Iris pigment epithelial cell (primary cell): Measurements from ENCODE around the gene SVIL.
"Not testable (repeated sequence)": the region's sequence is repeated elsewhere in the genome, so short reads cannot be mapped to it uniquely, and the experiment has no call there.

Experiments used
- DNase-seq: peaks from one replicate; pipeline ENCODE4 v3.0.0-alpha.2; 2011; ENCODE audit warnings: low read depth

Gene SVIL

DNA sequence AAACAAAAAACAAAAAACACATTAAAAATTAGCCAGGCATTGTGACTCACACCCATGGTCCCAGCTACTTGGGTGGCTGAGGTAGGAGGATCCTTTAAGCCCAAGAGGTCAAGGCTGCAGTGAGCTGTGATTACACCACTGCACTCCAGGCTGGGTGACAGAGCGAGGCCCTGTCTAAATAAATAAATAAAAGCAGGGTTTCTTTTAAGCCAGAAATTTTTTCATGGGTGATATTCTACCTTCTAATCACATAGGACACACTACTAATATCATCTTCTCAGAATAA lies 14.2 kb upstream of the SVIL start:
- DNase-seq = peak; percentile 67

DNA sequence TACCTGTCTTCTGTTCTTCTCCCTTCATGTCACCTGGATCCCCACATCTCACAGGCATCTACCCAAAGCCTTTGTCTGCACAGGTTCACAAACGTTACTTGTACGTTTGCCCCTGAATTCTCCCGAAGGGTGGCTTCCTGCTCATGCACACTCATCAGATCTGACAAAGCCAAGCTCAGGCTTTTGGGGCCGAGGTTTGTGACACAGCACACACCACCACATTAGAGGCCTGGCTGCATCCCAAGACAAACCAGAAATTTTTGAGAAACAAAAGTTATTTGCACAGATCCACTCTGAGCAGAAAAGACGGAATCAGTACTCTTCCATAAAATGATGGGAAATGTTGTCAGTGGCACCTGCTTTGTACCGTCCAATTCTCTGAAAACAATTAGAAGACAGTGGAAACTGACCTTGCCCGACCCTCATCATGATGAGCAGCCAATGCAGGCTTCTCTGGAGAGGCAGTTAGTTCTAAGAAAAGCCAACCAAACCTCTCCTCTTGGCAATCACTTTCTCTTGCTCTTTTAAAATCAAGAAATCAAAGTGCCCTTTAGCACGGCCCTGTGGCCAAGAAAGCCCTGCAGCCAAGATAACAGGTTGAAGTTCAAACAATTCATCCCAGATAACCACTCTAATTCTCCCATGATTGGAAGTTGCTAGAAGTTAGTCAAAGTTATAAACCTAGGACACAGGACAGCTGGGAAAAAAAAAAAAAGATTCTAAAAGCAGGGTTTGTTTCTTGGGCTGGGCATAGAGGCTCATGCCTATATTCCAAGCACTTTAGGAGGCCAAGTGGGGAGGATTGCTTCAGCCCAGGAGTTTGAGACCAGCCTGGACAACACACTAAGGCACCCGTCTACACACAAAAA lies 13.6 kb upstream of the SVIL start:
- no peak for DNase-seq

DNA sequence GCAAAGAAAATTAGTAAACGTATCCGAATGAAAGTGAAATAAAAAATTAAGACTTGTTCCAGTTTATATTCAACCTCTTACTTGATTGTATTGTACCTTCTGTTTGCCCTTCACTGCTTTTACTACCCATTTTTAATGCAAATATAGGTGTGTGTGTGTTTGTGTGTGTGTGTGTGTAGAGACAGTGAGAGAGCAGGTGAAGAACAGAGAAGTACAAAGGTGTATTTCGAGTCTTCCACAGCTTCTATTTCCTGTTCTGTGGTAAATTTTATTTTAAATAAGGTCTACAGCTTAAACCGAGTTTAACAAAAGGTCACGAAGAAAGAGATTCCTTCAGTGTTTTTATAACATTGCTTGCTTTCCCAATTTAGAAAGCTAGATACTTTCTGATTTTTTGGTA lies 12.7 kb upstream of the SVIL start:
- DNase-seq = no peak

DNA sequence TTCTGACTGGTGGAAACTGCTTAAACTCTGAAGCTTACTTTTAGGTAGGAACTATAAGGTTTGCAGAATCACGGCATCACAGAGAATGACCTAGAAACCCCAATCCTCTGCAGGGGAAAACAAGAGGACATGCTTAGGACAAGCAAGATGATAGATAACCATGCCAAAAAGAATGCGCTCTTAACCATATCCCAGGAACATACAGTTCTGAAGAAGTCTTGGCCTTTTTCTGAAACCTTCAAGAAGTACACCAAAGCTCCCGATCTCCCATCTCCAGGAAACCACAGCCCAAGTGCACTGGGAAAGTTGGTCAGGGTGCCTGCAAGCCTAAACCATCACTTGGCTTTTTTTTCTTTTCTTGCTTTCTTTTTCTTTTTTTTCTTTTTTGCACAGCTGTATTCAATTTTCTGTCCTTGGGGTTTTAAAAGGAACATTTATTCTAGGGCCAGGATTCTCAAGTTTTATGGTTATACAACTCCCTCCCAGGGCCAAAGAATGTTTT lies 12.2 kb upstream of the SVIL start:
- peak; percentile 70 for DNase-seq

DNA sequence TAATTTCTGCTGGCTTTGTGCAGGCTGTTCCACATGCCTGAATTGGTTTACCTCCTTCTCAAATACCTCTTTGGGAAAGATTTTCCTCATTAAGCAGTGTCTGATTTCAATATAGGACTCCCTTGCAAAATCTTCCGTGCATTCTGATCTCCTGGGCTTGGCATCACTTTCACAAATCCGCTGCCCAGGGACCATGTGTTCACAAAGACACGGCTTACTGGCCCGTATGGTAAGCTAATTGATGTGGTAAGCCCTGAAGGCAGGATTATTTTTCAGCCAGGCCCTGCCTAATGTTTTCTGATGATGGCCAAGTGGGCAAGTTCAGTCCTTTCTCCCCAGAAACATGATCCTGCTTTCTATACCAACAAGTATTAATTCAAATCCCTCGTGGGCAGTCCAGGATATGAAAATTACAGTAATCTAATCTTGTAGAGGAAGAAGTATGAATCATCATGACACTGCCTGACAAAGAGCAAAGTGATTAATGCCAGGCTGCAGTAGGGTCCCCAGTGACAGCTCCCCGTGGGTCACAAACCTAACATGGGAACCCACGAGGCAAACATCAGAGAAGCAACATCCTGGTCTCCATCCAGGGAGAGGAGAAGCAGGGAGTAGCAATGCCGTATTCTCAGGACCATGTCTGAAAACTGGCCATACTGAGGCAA lies 11.6 kb upstream of the SVIL start:
- DNase-seq = peak; percentile 74

DNA sequence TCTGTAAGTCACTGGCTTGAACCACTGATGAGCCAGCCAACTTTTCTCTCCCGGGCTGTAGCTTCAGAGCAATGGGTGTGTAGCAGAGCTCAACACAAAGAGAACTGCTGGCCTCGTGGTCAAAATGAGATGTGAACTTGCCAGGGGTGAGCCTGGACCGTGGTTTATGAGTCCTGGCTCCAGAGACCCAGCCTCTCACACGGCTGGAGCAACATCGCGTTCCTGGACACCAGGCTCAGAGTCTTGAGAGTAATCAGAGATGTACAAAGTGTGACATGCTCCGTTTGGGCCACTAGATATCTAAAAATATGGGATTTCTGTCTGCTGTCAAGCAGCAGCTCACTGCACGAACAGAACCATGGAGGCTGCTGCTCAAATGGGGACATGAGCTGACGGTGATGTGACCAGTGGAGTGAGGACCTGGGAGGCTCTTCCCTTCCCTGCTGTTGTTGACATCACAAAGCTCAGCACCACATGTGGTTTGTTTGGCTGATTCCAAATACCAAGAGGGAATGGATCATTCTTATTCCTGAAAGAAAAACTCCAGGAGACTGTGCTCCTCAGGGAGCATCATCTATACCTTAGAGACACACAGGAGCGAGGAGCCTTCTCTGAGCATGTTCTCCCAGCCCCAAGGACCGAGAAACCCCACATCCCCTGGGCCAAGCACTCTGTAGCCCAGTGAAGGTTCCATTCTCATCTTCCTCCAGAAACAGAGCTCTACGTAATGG lies 9.2 kb upstream of the SVIL start:
- DNase-seq = peak; percentile 50

DNA sequence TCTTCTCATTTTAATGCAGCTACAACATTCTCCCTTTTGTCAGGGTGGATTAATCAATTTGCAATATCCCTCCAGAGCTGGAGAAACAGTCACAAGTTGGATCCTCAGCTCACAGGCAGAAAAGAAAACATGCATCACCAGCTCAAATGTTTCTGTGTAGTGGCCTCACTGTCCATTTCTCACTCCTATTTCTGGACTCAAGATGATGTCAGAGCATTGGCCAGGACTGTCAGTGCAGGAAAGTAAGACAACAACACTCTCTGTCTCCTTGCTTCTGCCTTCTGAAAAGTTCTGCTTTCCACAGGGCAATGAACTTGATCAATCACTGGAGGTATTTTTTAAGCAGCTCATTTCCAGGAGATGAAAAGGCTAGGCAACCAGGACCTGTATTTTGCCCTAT lies 8.2 kb upstream of the SVIL start:
- DNase-seq = peak; percentile 83

DNA sequence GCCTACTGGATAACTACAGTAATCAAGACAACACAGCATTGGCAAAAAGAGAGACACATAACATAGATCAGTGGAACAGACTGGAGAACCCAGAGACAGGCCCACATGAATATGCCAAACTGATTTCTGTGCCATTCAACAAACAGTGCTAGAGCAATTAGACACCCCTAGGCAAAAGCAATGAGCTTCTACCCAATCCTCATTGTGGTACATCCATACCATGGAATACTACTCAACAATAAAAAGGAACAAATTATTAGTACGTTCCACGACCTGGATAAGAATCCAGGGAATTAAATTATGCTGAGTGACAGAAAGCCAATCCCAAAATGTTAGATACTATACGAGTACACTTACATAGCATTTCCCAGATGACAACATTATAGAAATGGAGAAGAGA lies 2.8 kb upstream of the SVIL start:
- DNase-seq = no peak

DNA sequence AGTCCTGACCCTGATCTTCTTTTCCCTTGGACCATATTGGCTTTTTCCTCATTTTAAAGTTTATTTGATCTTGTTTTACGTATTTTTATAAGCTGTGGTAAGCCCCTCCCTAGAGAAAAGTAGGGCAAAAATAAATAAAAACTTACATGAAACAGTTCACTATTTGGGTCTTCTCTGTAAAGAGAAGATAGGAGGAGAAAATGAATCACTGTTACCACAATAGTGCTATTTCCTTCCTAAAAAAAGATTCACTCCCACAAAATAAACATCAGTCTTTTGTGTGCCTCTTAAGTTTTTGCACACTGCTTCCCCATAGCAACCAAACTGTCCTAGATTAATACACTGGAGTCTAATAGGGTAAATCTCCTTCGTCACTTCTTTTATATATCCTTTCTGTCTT lies 1.4 kb upstream of the SVIL start:
- DNase-seq = peak; percentile 86

DNA sequence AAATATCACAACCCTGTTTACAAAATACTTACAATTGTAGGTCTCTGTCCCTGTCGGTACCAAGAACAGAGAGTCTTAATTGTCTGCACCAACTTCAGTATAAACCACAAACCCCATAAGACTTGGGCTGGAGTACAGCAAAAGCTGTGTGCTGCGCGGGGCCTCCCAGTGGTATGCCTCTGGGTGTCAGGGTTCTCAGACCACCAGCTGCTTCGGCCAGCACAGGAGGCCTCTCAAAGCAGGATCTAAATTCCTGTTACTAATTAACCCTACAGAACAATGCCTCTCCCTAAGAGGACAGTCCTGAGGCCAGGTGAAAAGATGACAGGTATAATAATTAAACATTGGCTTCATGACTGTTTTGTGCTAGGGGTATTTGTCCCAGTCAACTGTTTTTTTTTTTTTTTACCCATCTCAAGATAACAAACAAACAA lies 957 bp upstream of the SVIL start:
- DNase-seq = peak; percentile 64

DNA sequence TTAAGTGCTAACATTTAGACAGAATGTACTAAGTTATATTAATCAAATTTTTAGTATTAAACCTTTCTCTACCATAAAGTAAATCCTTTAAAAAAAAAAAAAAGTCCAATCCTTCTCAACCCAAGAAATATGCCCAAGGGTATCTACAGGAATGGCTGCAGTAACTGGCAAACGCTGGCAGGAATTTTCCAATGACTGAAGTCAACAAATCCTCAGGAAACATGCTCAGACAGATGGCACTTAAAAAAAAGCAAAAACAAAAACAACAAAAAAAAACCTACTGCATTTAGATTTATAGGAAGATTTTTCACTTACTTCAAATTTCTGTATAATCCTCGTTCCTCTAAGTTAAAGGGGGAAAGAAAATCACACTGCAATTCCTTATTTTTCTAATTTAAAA lies 666 bp downstream of the SVIL start:
- no peak for DNase-seq

DNA sequence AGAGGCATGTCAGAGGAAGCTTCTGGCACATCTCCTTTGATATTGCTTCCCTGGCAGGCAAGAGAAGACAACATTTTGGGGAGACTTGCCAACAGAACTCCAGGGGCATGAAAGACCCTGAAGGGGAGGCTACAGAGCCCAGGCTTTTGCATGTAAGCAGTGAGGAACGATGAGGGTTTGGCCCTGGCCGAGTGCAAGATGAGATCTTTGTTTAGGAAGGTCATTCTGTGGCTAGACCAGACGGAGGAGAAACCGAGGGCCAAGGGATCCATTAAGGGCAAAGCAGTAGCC lies 3.8 kb downstream of the SVIL start:
- DNase-seq = no peak

DNA sequence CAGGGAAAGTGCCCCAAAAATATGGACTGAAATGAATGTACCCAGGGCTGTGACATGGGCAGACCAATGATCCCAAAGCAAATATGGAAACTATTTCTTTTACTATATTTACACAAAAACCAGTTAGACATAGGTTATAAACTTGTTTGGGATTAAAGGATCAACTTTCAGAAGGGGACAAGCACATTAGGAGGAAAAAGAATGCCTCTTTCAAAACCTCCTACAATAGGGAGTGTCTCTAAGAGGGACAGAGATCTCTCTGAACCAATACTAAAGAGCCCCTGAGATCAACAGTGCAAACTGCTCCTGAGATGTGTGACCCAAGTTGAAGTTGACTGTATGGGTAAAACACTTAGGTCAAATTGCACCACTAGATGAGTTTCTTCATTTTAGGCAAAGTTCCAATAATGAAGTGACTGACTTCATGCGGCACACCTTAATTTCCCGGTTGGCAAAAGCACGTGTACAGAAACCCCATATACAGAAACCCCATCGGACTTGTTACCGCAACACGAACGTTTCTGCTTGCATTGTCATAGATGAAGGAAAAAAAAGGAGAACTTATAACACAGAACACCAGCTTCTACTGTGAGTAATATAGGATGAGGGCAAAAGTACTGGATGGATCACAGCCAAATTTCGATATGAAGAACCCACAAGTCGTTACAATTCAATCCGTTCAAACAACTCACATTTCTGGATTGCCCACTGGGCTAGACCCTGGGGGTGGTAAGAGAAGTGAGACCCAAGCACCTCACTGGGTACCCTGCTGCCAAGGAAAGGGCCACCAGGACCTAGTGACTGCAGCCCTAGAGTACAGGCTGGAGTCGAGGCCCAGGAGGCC lies 4.3 kb downstream of the SVIL start:
- DNase-seq = no peak

DNA sequence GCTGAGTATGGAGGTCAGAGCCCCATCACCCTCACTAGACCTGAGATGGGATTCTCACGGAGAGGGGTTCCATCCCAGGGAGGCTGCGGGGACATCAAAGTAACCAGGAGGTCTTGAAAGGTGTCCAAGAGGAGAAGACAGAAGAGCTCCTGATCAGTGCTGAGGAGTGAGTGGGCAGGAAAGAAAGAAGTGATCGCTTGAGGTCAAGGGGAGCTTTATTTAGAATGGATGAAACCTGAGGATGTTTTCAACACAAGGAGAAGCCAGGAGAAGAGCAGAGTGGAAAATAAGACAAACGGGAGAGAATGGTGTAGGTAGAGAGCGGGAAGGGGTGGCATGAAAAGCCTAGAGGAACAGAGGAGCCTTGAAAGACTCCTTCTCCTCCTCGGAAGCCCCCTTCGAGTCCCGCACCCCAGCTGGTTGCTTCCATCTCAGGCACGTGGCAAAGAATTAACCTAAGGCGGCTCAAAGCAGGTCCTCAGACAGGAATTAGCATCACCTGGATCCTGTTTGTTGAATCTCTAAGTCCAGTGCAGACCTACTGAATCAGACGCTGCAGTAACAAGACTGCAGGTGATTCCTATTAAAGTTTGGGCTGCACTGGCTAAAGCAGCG lies 5.8 kb downstream of the SVIL start:
- DNase-seq = no peak

DNA sequence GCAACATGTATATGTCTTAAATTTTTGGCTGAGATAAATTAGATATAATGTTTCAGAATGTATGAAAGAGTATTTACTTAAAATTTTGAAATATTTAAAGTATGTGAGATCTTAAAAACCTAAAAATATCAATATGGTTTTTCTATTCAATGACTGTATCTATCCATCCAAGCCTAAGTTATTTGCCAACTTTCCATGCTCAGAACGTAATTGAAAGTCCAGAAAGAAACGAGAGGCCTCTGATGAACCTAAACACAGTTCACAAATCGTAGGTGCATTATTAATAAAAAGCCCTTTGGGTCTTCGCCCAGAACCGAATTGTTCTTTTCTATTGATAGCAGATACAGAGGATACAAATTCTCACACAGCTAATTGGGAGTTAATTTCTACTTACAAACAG lies 6.5 kb downstream of the SVIL start:
- no peak for DNase-seq

DNA sequence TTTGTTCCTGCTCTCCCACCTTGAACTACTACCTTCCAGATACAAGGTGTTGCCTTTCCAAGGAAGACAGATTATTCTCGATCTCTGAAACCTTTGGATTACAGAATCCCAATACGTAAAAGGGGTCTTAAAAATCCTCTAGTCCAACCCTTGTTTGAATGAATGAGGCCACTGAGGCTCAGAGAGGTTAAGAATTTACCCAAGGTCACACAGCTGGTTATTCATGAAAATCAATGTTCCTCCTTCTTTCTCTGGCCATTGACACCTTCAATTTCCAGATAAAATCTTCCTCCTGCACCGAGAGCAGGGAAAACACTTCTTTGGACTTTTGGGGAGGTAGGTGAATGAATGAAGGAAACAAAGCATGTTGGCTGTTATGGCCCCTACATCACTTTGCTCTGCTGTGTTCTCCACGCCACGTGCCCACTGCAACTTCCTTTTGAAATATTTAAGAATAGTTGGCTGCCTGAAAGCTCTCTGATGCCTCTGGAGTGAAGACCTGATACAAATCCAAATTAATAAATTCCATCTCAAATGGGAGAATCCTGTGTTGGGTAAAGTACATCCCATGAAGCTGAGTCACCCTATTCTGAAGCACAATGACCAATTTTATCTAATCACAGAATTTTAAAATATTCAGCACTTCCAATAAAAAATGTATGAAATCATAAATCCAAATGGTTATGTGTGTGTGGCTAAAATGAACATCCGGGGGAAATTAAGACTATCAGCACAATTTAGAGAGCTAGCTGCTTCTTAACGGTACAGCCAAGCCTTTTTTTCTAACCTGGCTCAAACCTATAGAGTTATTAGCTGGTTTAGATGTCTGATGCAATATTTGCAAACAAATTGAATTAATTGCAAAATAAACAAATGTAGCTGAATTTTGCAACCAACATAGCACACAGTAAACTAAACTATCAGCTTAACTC lies 7.3 kb downstream of the SVIL start:
- DNase-seq = peak; percentile 79

DNA sequence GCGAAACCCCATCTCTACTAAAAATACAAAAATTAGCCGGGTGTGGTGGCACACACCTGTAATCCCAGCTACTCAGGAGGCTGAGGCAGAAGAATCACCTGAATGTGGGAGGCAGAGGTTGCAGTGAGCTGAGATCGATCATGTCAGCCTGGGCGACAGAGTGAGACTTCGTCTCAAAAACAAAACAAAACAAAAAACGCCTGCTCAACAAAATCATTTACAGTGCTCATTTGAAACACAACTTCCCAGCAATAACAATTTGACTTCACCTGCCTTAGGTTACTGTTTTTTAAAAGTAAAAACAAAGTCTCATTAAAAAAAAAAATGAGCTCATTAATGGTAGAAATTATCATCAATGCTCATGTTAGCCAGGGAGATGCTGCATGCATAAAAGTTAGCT lies 10.4 kb downstream of the SVIL start:
- DNase-seq = not testable (repeated sequence)

DNA sequence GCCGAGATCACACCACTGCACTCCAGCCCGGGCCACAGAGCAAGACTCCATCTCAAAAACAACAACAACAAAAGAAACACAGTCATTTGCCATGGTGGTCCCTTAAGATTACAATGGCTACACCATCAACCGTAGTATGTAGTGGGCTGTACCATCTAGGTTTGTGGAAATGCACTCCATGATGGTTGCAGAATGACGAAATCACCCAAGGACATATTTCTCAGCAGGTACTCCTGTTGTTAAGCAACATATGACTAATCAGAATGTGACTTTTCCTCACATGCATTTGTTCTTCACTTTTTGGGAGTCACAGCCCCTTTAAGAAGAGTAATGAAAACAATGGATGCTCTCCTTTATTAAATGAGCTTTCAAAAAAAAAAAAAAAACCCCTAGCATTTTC lies 11.0 kb downstream of the SVIL start:
- DNase-seq = peak; percentile 52

DNA sequence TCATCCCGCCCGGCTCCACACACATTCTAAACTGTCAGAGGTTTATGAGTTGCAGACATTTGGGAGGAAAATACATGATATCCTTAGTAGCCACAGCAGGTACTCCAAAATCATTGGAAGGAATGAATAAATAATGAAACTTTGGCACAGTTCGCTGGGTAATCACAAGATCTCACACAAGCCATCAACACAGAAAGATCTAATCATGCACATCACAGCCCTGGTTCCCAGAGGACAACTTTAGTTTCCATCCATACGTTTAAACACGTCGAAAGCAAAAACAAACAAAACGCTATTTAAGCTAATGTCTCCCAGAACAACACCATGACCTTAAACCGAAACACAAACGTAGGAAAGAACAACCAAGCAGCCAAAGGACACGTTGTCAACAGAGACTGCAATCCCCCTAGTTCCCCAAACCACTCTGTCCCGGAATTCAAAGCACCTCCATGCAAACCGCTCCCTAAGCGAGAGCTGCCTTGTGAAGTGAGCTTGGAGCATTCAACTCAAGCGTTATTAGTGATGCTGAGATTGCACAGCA lies 12.3 kb downstream of the SVIL start:
- DNase-seq = no peak

DNA sequence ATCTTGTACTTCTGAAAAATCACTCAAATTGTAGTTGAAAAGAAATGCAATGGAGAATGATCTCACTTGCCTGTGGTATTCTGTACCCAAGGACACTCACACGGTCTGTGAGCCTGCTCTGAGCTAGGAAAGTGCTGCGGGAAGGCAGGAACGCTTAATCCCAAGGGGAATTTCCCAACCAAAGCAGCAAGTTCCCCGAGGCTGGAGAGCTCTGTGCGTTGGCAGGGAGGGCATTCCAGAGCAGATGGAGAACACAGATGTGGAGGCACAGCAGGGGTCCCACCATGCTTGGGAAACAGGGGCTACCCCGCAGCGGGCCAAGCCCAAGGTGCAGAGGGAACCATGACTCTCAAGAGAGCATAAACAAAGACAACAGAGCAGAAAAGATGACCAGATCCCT lies 13.6 kb downstream of the SVIL start:
- peak; percentile 94 for DNase-seq
